ENCODE data around the gene INSIG1. TPM values are rescaled to one million over a fixed set of nuclear protein-coding genes. Genes with fewer than 3 reads are reported as not detected.

INSIG1 gene
- total RNA-seq, 2 experiments from 2014 or later, result 52.5 to 53.4 TPM

DNA sequence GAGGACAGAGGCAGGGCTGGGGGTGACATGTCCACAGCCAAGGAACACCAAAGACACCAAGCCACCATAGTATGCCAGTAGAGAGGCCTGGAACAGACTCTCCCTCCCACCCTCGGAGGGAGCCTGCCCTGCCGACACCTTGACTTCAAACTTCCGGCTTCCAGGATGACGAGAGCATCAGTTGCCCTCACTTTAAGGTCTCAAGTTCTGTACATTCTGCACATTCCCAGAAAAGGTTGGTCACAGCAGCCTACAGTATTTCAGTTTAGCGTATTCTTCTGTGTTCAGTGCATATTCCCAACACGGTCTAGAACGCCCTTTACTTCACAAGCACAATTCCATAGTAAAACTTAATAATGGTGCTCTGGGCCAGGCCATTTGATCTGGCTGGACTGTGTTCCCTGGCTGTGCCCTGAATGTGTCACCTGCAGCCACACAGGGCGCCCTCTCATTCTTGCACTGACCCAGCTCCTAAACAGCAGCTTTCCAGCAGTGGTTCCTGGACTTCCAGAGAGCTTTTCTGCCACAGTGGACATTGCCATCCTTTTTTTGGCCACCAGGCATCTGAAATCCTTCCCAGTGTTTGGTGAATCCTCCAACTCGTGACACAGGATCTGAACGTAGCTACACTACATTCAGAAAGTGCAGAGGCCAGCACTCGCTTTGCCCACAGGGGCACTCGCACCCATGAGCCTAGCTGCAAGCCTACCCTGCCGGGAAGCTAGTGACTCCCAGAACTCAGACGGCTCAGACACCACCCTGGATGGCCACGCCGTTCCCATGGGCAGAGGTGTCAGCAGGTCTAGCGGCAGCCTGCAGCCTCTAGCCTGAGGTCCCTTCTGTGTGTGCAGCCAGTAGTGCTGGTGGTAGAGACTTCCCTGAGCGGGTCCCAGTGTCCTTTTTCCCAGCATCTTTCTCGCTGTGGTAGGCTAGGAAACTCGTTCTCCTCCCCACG, 36.4 kb upstream of the INSIG1 start:
- Mint-ChIP-seq H3K4me1 (no peaks in the 10 kb centered on the region), H3K36me3 (no peaks in the 10 kb centered on the region), H3K27me3 (no peaks in the 10 kb centered on the region), H3K4me3 (no peak overlapping the region), H3K9me3 (no peaks in the 10 kb centered on the region), H3K27ac (no peak overlapping the region)
- no peak for DNase-seq

DNA sequence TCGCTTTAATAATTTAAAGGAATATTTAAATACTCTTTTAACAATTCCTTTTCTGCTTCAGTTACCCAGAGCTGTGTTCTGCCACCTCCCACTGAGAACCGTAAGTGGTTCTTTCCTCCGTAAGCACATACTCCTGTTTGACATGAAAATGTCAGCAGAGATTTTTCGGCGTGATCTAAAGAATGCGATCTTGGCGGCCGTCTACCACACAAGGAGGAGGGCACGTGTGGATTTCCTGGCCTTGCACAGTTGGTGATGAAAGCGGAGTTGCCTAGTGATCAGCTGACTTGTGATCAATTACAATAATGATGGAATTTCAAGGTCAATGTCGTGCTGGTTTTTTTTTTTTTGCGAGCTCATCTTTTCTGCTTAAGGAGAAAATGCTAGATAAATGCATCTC, 35.6 kb upstream of the INSIG1 start:
- DNase-seq, result no peak
- Mint-ChIP-seq H3K27ac (no peak overlapping the region), H3K27me3 (no peaks in the 10 kb centered on the region), H3K36me3 (no peaks in the 10 kb centered on the region), H3K4me1 (no peaks in the 10 kb centered on the region), H3K9me3 (no peaks in the 10 kb centered on the region), H3K4me3 (no peak overlapping the region)

DNA sequence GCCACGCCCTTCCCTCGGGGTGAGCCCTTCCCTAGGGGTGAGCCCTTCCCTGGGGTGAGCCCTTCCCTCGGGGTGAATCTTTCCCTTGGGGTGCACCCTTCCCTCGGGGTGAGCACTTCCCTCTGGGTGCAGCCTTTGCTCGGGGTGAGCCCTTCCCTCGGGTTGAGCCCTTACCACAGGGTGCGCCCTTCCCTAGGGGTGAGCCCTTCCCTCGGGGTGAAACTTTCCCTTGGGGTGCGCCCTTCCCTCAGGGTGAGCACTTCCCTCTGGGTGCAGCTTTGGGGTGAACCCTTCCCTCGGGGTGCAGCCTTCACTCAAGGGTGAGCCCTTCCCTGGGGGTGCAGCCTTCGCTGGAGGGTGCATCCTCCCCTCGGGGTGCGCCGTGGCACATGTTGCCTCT, 34.6 kb upstream of the INSIG1 start:
- Mint-ChIP-seq H3K4me1 (no peaks in the 10 kb centered on the region), H3K36me3 (no peaks in the 10 kb centered on the region)

DNA sequence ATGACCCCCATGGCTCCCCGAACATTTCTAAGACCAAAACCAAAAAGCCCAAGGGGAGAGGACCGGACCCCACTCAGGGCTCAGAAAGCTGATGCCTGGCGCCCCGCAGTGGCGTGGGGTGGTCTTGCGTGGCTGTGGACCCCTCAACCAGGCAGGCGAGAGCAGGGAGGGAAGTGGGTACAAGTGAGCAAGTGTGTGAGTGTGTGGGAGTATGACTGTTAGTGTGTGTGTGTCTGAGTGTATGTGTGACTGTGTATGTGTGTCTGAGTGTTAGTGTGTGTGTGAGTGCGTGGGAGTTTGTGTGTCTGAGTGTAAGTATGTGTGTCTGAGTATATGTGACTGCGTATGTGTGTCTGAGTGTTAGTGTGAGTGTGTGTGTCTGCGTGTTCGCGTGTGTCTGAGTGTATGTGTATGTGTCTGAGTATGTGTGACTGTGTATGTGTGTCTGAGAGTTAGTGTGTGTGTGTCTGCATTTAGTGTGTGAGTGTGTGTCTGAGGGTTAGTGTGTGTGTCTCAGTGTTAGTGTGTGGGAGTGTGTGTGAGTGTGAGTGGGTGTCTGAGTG, 34.0 kb upstream of the INSIG1 start:
- Mint-ChIP-seq H3K27ac (no peak overlapping the region), H3K36me3 (no peaks in the 10 kb centered on the region), H3K9me3 (no peaks in the 10 kb centered on the region), H3K4me3 (no peak overlapping the region), H3K27me3 (no peaks in the 10 kb centered on the region), H3K4me1 (no peaks in the 10 kb centered on the region)
- DNase-seq, result no peak

More for the DNA sequence above, 34.6 kb upstream of the INSIG1 start:
- Mint-ChIP-seq H3K4me3 (no peak overlapping the region), H3K27ac (no peak overlapping the region), H3K9me3 (no peaks in the 10 kb centered on the region), H3K27me3 (no peaks in the 10 kb centered on the region)
- DNase-seq, result no peak

DNA sequence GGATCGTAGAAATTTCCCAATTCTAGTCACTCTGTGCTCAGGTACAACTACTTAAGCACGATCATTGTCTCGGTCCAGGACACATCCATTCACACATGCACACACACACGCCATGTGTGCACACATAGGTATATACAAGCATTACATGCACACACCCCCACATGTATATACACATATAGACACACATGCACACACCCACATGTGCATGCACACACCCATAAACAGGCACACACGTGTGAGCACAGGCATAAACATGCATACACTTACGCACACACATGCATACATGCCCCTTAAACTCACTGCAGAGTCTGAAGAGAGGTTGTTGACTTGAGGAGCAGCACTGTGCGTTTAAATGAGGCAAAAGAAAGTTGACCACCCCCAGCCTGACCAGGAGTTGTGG, 32.5 kb upstream of the INSIG1 start:
- Mint-ChIP-seq H3K27ac (no peak overlapping the region), H3K36me3 (no peaks in the 10 kb centered on the region), H3K4me3 (no peak overlapping the region), H3K4me1 (no peaks in the 10 kb centered on the region), H3K9me3 (no peaks in the 10 kb centered on the region), H3K27me3 (no peaks in the 10 kb centered on the region)
- no peak for DNase-seq

DNA sequence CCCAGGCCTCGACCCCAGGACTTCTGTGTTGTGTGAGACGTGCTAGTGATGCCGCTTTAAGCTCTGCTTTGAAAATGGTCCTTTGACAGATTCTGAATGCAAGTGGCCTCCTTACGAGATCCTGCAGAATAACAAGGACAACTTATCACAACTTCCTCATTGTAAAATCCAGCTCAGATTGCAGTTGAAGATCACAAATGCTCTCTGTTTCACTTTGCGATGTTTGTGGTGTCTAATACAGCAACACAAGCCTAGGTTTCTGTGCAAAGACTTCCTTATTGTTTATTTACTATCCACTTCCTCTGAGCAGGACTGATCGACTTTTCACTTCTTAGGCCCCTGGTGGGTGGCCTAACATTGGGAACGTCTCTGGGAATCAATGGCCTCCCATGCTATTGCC, 31.7 kb upstream of the INSIG1 start:
- no peak overlapping the region for H3K27ac Mint-ChIP-seq
- H3K27me3 Mint-ChIP-seq, result no peaks in the 10 kb centered on the region
- no peaks in the 10 kb centered on the region for H3K36me3 Mint-ChIP-seq
- H3K9me3 Mint-ChIP-seq, result no peaks in the 10 kb centered on the region
- no peak overlapping the region for H3K4me3 Mint-ChIP-seq
- DNase-seq, result no peak
- peaks cover 3% of the 10 kb centered on the region for H3K4me1 Mint-ChIP-seq

DNA sequence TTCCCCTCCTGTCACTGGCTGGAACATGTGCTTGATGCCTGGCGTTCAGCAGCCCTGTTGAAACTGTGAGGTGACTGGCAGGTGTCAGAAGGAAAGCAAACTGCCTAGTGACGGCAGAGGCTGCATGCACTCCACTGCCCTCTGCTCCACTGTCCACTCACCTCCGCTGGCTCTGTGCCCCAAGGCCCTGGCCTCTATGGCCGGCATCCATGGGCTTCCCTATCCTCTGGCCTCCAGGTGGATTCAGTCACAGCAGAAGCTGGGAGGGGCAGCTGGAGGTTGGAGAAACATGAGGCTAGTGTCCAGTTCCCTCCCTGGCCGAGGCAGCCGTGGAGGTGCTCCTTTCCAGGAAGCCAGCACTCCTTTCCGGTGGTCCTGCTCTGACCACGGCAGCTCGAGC, 31.2 kb upstream of the INSIG1 start:
- no peaks in the 10 kb centered on the region for H3K9me3 Mint-ChIP-seq
- H3K4me1 Mint-ChIP-seq, result peaks cover 4% of the 10 kb centered on the region
- no peaks in the 10 kb centered on the region for H3K36me3 Mint-ChIP-seq
- no peak for DNase-seq
- no peak overlapping the region for H3K27ac Mint-ChIP-seq
- no peak overlapping the region for H3K4me3 Mint-ChIP-seq
- H3K27me3 Mint-ChIP-seq, result no peaks in the 10 kb centered on the region

DNA sequence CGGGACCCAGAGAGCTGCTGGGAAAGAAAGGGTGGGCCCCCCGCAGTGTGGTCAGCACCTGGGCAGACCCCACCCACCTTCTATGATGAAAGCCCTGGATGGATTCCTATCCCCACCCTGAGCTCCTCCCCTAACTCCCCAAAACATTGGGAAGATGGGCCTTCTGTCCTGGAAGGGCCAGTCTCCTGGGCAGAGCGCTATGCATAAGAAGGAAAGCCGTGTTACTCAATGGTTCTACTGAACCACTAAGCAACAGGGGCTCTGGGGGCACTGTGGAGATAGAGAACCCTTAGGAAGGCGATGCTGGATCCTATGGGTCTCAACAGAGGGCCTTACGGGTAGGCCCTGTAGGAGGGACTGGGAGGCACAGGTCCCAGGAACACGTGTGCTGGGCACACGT, 30.7 kb upstream of the INSIG1 start:
- H3K4me3 Mint-ChIP-seq, result no peak overlapping the region
- H3K27ac Mint-ChIP-seq, result no peak overlapping the region
- peaks cover 4% of the 10 kb centered on the region for H3K4me1 Mint-ChIP-seq
- no peak for DNase-seq
- H3K36me3 Mint-ChIP-seq, result no peaks in the 10 kb centered on the region
- H3K27me3 Mint-ChIP-seq, result no peaks in the 10 kb centered on the region
- H3K9me3 Mint-ChIP-seq, result no peaks in the 10 kb centered on the region

DNA sequence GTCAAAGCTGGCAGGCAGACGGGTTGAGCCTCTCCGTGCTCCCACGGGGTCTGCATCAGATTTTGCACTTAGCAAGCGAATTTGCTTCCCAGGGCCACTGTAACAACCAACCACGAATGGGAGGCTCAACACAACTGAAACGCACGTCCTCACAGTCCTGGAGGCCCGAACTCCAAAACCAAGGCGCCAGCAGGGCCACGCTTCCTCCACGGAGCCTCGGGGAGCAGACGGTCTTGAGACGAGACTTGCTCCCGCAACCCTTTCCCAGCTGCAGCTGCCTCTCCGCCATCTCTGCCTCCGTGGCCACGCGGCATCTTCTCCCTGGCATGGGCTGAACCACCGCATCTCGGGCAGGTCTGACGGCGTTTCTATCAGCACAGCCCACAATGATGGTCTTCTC, 30.2 kb upstream of the INSIG1 start:
- Mint-ChIP-seq H3K36me3 (no peaks in the 10 kb centered on the region), H3K4me1 (peaks cover 4% of the 10 kb centered on the region), H3K9me3 (no peaks in the 10 kb centered on the region), H3K4me3 (no peak overlapping the region), H3K27ac (no peak overlapping the region), H3K27me3 (no peaks in the 10 kb centered on the region)
- no peak for DNase-seq

DNA sequence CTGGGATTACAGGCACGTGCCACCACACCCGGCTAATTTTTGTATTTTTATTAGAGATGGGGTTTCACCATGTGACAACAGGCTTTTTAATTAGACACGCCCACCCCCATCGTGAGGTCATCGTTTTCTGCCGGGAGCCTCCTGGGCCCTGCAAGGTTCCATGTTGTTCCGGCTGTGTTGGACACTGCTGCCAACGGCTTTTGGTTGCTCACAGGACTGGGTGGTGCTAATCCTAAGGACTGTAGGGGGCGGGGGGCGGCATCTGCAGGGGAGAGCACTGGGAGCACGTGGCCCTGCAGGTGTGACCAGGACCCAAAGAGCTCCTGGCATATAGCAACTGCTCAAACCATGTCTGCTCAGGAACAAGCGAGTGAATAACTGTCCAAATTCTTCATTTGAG, 29.5 kb upstream of the INSIG1 start:
- no peak overlapping the region for H3K4me3 Mint-ChIP-seq
- DNase-seq, result no peak
- H3K4me1 Mint-ChIP-seq, result peaks cover 4% of the 10 kb centered on the region
- H3K9me3 Mint-ChIP-seq, result no peaks in the 10 kb centered on the region
- no peak overlapping the region for H3K27ac Mint-ChIP-seq
- peaks cover under 1% of the 10 kb centered on the region for H3K27me3 Mint-ChIP-seq
- H3K36me3 Mint-ChIP-seq, result no peaks in the 10 kb centered on the region

DNA sequence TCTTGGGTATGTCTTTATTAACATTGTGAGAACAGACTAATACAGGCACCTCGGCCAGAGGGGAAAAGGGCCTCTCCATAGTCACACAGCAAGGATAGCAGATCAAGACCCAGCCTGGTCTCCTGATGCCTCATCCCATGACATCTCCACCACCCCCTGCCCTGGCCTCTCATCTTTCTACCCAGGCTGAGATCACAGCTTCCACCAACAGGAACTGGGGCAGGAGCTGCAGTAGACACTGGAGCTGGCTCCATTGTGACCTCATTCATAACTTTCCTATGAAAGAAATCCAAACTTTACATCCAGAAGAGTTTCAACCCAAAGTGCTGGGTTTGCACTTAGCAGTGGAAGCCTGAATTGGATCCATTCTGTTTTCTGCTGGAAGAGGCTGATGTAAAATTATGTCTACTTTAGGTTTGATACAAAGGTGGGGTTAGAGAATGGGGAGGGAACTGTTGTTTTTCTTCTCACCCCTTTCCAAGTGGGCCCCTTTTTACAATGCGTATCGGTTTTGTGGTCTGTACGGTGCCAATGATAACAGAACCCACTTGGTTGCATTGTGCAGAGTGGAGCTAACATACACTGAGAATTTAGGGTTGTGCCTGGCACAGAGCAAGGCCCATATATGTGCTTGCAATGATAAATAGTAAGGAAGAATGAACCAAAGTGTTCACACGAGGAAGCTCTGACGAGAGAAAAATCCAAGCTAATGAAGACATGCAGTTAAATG, 28.6 kb upstream of the INSIG1 start:
- no peaks in the 10 kb centered on the region for H3K36me3 Mint-ChIP-seq
- peaks cover 5% of the 10 kb centered on the region for H3K27me3 Mint-ChIP-seq
- H3K27ac Mint-ChIP-seq, result no peak overlapping the region
- no peaks in the 10 kb centered on the region for H3K9me3 Mint-ChIP-seq
- no peak overlapping the region for H3K4me3 Mint-ChIP-seq
- peaks cover 4% of the 10 kb centered on the region for H3K4me1 Mint-ChIP-seq
- DNase-seq, result no peak

DNA sequence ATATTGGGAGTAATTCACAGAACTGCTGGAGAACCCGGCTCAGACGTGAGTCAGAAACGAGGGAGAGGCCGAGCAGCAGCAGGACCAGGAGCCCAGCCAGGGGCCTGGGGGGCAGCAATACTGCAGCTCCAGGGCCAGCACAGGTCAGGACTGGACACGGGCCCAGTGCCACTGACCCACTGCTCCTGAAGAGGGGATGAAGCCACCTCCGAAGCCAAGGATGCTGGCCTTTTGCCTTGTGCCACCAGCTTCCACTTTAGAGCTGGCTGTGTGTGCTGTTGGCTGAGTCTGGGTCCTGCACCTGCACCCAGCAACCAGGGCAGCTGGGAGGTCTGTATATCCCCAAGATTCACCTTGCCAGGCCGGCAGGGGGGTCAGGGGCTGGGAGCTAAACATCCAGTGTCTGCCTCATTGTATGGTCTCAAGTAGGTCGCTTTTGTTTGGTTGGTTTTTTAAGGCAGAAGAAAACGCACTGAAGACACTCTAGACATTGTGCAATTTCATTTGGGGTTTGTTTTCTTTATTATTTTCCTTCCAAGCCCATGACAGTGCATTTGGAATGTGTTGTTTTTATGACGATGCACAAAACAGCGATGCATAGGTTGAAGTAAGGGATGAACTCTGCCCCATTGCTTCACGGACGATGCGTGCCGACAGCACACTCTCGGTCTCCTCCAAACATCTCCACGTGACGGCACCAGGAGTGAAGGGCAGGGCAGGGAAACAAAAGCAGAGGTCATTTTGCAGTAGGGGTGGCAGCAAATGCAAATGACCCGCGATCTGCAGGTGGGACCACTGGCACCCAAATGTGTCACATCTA, 27.7 kb upstream of the INSIG1 start:
- no peaks in the 10 kb centered on the region for H3K36me3 Mint-ChIP-seq
- DNase-seq, result no peak
- no peak overlapping the region for H3K4me3 Mint-ChIP-seq
- H3K27ac Mint-ChIP-seq, result no peak overlapping the region
- H3K4me1 Mint-ChIP-seq, result peaks cover 4% of the 10 kb centered on the region
- no peaks in the 10 kb centered on the region for H3K9me3 Mint-ChIP-seq
- peaks cover 5% of the 10 kb centered on the region for H3K27me3 Mint-ChIP-seq

DNA sequence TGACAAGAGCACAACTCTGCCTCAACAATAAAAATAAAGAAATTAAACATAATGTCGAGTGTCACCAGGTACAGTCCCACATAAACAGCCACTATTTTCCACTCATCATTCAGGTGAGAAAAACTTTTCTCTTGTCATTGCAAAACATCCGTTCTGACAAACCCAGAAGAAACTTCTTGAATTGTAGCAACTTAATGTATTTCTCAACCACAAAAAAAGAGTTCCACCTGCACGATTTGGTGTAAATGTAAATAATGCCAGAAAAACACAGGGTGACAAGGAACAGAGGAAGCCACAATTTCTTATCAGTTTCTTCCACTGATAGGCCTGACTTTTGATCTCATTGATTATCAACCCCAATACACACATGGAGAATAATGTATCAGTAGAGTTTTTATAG, 26.8 kb upstream of the INSIG1 start:
- Mint-ChIP-seq H3K36me3 (no peaks in the 10 kb centered on the region), H3K27me3 (peaks cover 5% of the 10 kb centered on the region), H3K27ac (no peak overlapping the region), H3K9me3 (no peaks in the 10 kb centered on the region), H3K4me3 (no peak overlapping the region), H3K4me1 (peaks cover 4% of the 10 kb centered on the region)
- DNase-seq, result no peak

DNA sequence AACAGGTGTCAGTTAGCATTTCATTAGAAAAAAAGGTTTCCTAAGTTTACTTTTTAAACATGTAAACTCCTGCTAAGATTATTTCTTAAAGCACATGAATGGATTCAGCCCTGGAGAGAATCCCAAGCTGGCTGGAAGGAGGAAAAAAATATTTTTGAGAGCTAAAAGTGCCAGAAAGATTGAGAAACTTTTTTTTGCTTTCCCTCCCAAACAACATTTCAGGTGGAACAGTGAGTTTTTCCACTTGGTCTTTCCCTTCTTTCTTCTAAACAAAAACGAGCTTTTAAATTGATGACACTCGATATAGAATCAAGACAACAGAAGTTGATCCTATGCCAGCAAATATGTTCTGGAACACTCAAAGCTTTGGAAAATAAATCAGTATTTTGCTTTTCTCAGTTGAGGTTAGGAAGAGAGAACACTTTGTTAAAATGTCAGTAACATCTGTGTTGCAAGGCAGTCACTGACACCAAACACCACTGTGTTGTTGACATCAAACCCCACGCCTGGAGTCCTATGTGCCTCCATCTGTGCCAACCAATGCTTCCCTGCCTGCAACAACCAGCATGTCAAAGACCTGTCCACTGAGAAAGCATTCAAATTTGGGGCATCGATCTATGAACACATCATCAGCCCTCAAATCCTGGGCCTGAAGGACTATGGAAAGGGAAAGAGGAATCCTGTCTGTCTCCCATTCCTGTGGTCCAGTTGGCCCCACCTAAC, 22.9 kb upstream of the INSIG1 start:
- Mint-ChIP-seq H3K4me1 (peaks cover 4% of the 10 kb centered on the region), H3K27ac (no peak overlapping the region), H3K4me3 (no peak overlapping the region), H3K9me3 (no peaks in the 10 kb centered on the region), H3K36me3 (no peaks in the 10 kb centered on the region), H3K27me3 (peaks cover 9% of the 10 kb centered on the region)
- DNase-seq, result no peak
